GM19240 (cell line): ENCODE results near the gene RAMAC.
"Not testable (repeated sequence)": the region's sequence is repeated elsewhere in the genome, so short reads cannot be mapped to it uniquely, and the experiment has no call there.

Source experiments
- DNase-seq: peaks from one replicate; pipeline ENCODE4 v3.0.0; 2011; ENCODE audit warnings: low spot score; ENCODE audit not compliant: insufficient read length

The RAMAC gene

GRCh38 chr15:82966671-82967071, 19.3 kb upstream of the RAMAC start:
- DNase-seq = no peak

GRCh38 chr15:82968066-82968465, 17.9 kb upstream of the RAMAC start:
- no peak for DNase-seq

DNA sequence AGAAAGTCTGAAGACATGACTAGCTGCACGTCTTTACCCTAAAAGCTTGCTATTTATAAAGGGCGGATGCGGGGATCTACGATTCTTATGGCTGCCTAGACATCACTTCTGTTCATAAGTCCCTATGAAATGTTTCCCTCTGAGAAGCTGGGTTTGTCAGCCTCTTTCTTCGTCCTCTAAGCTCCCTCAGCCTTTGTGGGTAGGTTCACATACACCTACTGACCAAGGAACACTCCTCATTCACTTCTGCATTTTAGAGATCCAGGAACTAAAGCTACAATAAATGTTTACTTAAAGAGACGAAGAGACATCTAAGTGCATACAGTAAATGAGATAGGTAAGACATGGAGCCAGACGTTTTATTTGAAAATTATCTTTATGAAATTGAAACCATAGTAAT, 16.7 kb upstream of the RAMAC start:
- no peak for DNase-seq

GRCh38 chr15:82970078-82970686, 15.8 kb upstream of the RAMAC start:
- no peak for DNase-seq

- DNase-seq = no peak
These were observed 15.3 kb upstream of the RAMAC start for GRCh38 chr15:82970696-82971095.

DNA sequence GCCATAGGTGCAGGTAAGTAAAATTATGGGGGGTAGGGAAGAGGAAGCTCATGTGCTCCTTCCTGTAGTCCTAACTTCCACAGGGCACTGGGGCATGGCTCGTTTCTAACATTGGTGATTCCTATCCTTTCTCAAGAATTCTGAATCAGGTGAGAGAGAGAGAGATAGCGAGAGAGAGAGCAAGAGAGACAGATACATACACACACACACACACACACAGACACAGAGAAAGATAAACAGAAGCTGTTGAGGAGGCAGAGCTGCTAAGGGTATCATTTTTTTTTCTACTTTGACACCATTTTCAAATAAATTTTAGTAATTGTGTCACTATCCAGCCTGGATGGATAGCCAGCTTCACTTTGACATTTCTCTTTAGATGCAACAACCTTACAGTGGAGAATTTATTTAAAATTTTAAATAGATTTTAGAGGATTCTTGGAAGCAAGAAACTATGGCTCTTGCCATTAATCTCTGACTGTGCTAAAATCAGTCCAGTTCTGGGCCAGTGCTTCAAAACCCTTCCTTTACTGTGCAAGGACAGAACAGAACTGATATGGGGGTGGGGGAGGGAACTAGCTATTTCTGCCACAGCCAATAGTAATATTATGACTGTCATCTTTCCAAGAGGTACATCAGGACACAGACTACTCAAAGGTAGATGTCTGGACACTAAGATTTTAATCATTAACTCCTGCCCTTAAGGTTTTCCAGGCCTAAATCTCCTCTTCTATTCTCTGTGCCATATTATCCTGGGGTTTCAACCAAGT, 14.6 kb upstream of the RAMAC start:
- DNase-seq = no peak

DNA sequence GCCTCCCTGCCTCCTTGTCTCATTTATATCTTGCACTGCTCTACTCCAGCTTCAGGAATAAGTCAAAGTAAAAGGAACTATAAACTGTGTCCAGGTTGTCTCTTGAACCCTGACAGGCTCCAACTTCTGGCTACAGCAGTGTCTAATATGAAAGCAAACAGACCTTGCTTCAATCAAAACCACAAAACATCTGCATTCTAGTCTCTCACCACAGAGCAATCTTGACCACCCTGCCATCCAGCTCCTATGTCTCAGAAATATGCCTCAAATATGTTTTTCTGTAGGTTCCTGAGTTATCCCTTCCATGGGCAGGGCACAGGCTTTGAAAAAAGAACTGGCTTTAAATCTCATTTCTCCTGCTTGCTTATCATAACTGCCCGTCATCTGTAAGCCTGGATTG, 13.0 kb upstream of the RAMAC start:
- DNase-seq = no peak

DNA sequence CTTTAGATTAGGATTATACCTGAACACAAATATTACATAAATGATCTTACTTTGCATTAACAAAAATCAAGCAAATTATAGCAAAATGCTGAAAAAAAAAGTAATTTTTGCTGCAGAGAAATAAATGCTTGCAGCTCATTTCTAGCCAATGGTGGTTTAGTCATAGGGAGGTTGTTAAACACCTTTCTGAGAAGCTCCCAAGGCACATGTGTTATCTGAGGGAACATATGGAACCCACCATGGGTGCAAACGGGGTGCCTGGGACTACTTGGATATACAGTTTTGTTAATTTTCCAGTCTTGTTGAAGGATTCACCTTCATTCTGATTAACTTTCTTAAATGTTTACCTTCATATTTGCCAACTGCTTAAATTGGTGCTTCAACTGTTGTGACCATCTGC, 8.9 kb upstream of the RAMAC start:
- DNase-seq = no peak

GRCh38 chr15:82978438-82978837, 7.6 kb upstream of the RAMAC start:
- DNase-seq = no peak

GRCh38 chr15:82979726-82980125, 6.3 kb upstream of the RAMAC start:
- DNase-seq = no peak

GRCh38 chr15:82980981-82981380, 5.0 kb upstream of the RAMAC start:
- DNase-seq = no peak

GRCh38 chr15:82986442-82986780, 401 bp downstream of the RAMAC start:
- DNase-seq = peak; percentile 17

- no peak for DNase-seq
These were observed 6.5 kb downstream of the RAMAC start for GRCh38 chr15:82992436-82992998.

DNA sequence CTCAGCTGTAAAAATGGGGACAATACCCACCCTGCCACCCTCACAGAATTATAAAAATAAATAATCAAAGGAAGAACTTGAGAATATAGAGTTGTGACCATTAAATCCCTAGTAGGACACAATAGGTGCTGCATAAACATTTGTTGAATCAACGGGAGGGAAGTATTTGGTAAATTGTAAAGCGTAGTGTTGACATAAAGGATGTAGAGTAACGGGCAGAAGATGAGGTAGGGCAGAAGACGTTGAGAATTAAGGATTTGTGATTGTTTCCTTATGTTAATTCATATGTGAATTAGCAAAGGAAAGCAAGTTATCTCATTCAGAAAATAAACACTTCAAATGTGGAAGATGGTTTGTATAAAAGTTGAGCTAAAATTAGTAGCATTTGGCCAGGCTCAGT, 7.1 kb downstream of the RAMAC start:
- DNase-seq = no peak

DNA sequence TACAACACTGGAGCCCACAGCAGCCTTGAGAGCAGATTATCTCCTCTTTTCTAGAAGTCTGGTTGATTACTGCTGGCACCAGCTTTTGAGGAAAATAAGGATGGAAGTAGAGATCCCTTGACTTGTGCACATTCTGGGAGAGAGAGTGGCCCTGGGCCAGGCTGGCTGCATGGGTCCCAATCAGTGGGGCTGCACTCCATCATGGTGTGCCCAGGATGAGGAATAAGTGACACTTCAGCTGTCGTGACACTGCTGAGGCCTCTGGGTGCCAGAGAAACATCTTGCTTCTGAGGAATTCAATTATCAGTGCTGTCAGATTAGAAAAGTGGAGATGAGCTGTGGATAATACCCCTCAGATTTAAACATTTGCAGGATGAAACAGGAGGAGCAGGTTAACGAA, 9.1 kb downstream of the RAMAC start:
- DNase-seq = no peak

DNA sequence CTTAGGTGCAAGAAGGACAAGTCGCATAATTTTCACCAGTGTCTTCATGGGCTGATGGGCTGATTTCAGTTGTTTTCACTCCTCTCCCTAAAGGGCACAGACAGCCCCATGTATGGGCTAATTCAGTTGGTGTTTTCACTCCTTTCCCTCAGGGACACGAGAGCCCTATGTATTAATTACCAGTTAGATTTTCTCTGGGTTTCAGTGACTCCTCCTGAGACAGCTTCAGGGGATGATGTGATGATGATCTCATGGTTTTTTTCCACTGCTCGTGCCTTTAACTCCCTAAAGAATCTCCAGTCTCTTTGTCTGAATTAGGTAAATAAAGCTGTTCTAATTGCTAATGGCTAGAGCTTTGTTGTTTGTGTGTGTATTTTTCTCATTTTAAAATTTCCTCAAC, 9.9 kb downstream of the RAMAC start:
- DNase-seq = no peak

- no peak for DNase-seq
These were observed 13.4 kb downstream of the RAMAC start for GRCh38 chr15:82999426-82999825.

DNA sequence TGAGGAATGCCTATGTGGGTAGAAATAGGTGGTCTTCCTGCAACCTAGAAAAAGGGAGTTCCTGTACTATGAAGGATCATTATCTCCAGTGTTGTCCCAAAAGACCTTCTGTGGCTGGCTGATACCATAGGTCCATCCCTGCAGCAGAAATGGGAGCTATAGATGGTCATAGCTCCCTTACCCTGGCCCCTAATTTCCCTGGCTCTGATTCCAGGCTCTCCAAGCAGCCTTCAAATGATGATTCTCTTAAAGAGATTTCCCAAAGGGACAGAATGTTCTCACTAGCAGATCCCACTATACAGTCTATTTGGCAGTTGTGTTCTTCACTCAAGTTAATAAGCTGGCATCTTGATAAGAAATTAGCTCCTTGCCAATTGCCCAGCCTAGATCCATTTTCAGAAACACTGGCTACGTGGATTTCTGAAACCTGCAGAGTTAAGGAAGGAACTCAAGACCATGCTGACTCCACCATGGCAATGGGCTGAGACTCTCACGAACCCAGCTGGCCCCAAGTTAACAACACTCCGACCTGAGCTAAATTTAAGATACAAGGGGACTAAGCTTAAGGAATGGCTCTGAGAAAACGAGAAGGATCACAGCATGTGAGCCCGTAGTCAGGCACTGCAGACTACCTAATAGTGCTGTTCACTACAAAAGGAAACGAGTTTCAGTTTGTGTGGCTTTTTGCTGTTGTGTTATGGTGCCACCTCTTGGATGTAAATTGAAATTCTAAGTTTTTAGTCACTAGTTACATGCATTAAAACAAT, 14.1 kb downstream of the RAMAC start:
- peak; percentile 43 for DNase-seq

GRCh38 chr15:83000672-83001031, 14.6 kb downstream of the RAMAC start:
- not testable (repeated sequence) for DNase-seq

- DNase-seq = peak; percentile 66
These were observed 24.8 kb downstream of the RAMAC start for GRCh38 chr15:83010709-83011270.

- DNase-seq = peak; percentile 87
These were observed 25.5 kb downstream of the RAMAC start, which contains the start of gene C15orf40 for GRCh38 chr15:83011271-83012075. TSS of gene C15orf40 (minus strand) at chr15:83011639. CDS start at chr15:83011607, 32 bp downstream.
